ENCODE results near the gene PHACTR2.
"Not testable (repeated sequence)": the region's sequence is repeated elsewhere in the genome, so short reads cannot be mapped to it uniquely, and the experiment has no call there.

The PHACTR2 gene

GRCh38 chr6:143873600-143873999, 195.8 kb downstream of the PHACTR2 start:
- not testable (repeated sequence) for DNase-seq

DNA sequence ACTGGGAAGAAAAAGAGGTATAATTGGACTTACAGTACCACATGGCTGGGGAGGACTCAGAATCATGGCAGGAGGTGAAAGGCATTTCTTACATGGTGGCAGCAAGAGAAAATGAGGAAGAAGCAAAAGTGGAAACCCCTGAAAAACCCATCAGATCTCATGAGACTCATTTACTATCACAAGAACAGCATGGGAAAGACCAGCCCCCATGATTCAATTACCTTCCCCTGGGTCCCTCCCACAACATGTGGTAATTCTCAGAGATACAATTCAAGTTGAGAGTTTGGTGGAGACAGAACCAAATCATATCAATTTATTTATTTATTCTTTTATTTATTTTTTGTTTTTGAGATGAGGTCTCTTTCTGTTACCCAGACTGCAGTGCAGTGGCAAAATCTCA, 196.7 kb downstream of the PHACTR2 start:
- DNase-seq = not testable (repeated sequence)

- DNase-seq = no peak
Measured at GRCh38 chr6:143877584-143878271, 200.0 kb downstream of the PHACTR2 start.

GRCh38 chr6:143878272-143878760, 200.6 kb downstream of the PHACTR2 start:
- DNase-seq = no peak

- no peak for DNase-seq
Measured at GRCh38 chr6:143880412-143880811, 202.6 kb downstream of the PHACTR2 start.
